Osteocyte (in vitro differentiated cells): ENCODE results near the gene XAGE1B. TPM values are rescaled to one million over a fixed set of nuclear protein-coding genes. Genes with fewer than 3 reads are reported as not detected.
"Not testable (repeated sequence)": the region's sequence is repeated elsewhere in the genome, so short reads cannot be mapped to it uniquely, and the experiment has no call there.

Experiments
- DNase-seq: peaks from one replicate; pipeline ENCODE4 v3.0.0; 2021; ENCODE audit warnings: mixed read lengths; ENCODE audit not compliant: unreplicated experiment; ENCODE audit errors: extremely low spot score
- H3K27ac Mint-ChIP-seq: one replicate; pipeline ENCODE4 v1.8.0; 2021; ENCODE audit warnings: mild to moderate bottlenecking, mixed read lengths; ENCODE audit not compliant: unreplicated experiment
- H3K27me3 Mint-ChIP-seq: one replicate; pipeline ENCODE4 v1.8.0; 2021; ENCODE audit warnings: mixed read lengths; ENCODE audit not compliant: unreplicated experiment
- H3K36me3 Mint-ChIP-seq: one replicate; pipeline ENCODE4 v1.8.0; 2021; ENCODE audit warnings: mixed read lengths; ENCODE audit not compliant: unreplicated experiment
- H3K4me1 Mint-ChIP-seq: one replicate; pipeline ENCODE4 v1.8.0; 2021; ENCODE audit warnings: mixed read lengths; ENCODE audit not compliant: unreplicated experiment
- H3K4me3 Mint-ChIP-seq: one replicate; pipeline ENCODE4 v1.8.0; 2021; ENCODE audit warnings: mild to moderate bottlenecking, moderate library complexity, mixed read lengths; ENCODE audit not compliant: unreplicated experiment
- H3K9me3 Mint-ChIP-seq: one replicate; pipeline ENCODE4 v1.8.0; 2021; ENCODE audit warnings: mixed read lengths; ENCODE audit not compliant: unreplicated experiment
- CTCF ChIP-seq: fragments of 200-600 bp; sonication (generic); IDR thresholded peaks from 2 replicates; pipeline ENCODE4 v1.5.0; 2021; ENCODE audit warnings: antibody characterized with exemption, mild to moderate bottlenecking, moderate library complexity
- total RNA-seq: library from RNA; stranded (reverse); gene quantifications from 2 replicates; pipeline ENCODE4 v1.2.1, GENCODE V29; 2021

The XAGE1B gene
- total RNA-seq, 1 donor from 2014 or later: not detected

GRCh38 chrX:52507331-52507730 lies 9.5 kb downstream of the XAGE1B start:
- no peak for TF ChIP-seq CTCF
- no peak for DNase-seq
- Mint-ChIP-seq H3K4me3 (no peak overlapping the region), H3K36me3 (no peaks in the 10 kb centered on the region), H3K27me3 (no peaks in the 10 kb centered on the region), H3K27ac (no peak overlapping the region), H3K9me3 (peaks cover 15% of the 10 kb centered on the region), H3K4me1 (no peaks in the 10 kb centered on the region)

- Mint-ChIP-seq H3K27ac (no peak overlapping the region), H3K9me3 (peaks cover 16% of the 10 kb centered on the region), H3K27me3 (no peaks in the 10 kb centered on the region), H3K36me3 (no peaks in the 10 kb centered on the region), H3K4me3 (no peak overlapping the region), H3K4me1 (no peaks in the 10 kb centered on the region)
- TF ChIP-seq CTCF: no peak
- peak; percentile 57 for DNase-seq
These were observed 12.3 kb downstream of the XAGE1B start for GRCh38 chrX:52504551-52504950.

- not testable (repeated sequence) for H3K36me3 Mint-ChIP-seq, H3K4me1 Mint-ChIP-seq, H3K9me3 Mint-ChIP-seq, H3K27ac Mint-ChIP-seq, H3K4me3 Mint-ChIP-seq, H3K27me3 Mint-ChIP-seq, DNase-seq
These were observed 15.5 kb downstream of the XAGE1B start for GRCh38 chrX:52501362-52501761.

GRCh38 chrX:52496419-52496772 lies 20.5 kb downstream of the XAGE1B start:
- H3K4me1 Mint-ChIP-seq, H3K9me3 Mint-ChIP-seq, H3K27me3 Mint-ChIP-seq, DNase-seq, H3K27ac Mint-ChIP-seq, H3K36me3 Mint-ChIP-seq, H3K4me3 Mint-ChIP-seq: not testable (repeated sequence)

- H3K4me1 Mint-ChIP-seq, H3K27ac Mint-ChIP-seq, H3K9me3 Mint-ChIP-seq, DNase-seq, H3K27me3 Mint-ChIP-seq, H3K4me3 Mint-ChIP-seq, H3K36me3 Mint-ChIP-seq: not testable (repeated sequence)
These were observed 21.1 kb downstream of the XAGE1B start, which contains the start of gene XAGE1A for GRCh38 chrX:52495545-52496418. TSS of gene XAGE1A (plus strand) at chrX:52495808. CDS start at chrX:52497362, 1,554 bp downstream.

GRCh38 chrX:52471301-52471700 lies 45.6 kb downstream of the XAGE1B start:
- H3K27me3 Mint-ChIP-seq, H3K9me3 Mint-ChIP-seq: not testable (repeated sequence)

More at GRCh38 chrX:52471301-52471700, 45.6 kb downstream of the XAGE1B start:
- not testable (repeated sequence) for H3K36me3 Mint-ChIP-seq, H3K4me1 Mint-ChIP-seq, H3K27ac Mint-ChIP-seq, H3K4me3 Mint-ChIP-seq
- peak; percentile 21 for DNase-seq

Other genes with a start within 250 kb of the XAGE1B start
- gene XAGE2, start 148.0 kb downstream of the XAGE1B start, total RNA-seq: not detected in 2 replicates
- not detected in 2 replicates for gene XAGE1A, start 21.3 kb downstream of the XAGE1B start, total RNA-seq
- not detected in 2 replicates for gene SSX7, start 137.8 kb upstream of the XAGE1B start, total RNA-seq
- gene SSX2, start 190.1 kb upstream of the XAGE1B start, total RNA-seq: not detected in 2 replicates
- gene SSX2B, start 234.2 kb upstream of the XAGE1B start, total RNA-seq: not detected in 2 replicates